Activated CD4-positive, CD25-positive, alpha-beta regulatory T cell treated with anti-CD3 and anti-CD28 coated beads, Interleukin-2, amount 50 U/mL, for 16 hours (primary cell): Measurements from ENCODE around the gene NFKBIB.
A peak's percentile ranks its signal among the peaks of the same experiment; 100 is the strongest.
"Not testable (repeated sequence)": the region's sequence is repeated elsewhere in the genome, so short reads cannot be mapped to it uniquely, and the experiment has no call there.

ENCODE experiments used
- DNase-seq: peaks from one replicate; pipeline ENCODE4 v3.0.0-alpha.2; 2020; ENCODE audit warnings: low read depth, low spot score

Gene NFKBIB

GRCh38 chr19:38899447-38900201 lies at the start of gene NFKBIB, which contains the start of gene SIRT2:
NFKBIB (plus strand) TSS chr19:38899969; CDS start chr19:38900033, 64 bp downstream.
SIRT2 (minus strand) TSS chr19:38899618; CDS start chr19:38899521, 97 bp downstream.
- DNase-seq = peak; percentile 99

GRCh38 chr19:38850436-38850975 lies 49.3 kb upstream of the NFKBIB start:
- DNase-seq = peak; percentile 99

- no peak for DNase-seq
Measured at GRCh38 chr19:38850976-38851621, 48.7 kb upstream of the NFKBIB start.

GRCh38 chr19:38851622-38852230 lies 48.0 kb upstream of the NFKBIB start:
- DNase-seq = peak; percentile 83

GRCh38 chr19:38852231-38853044 lies 47.3 kb upstream of the NFKBIB start:
- DNase-seq = no peak

- no peak for DNase-seq
Measured at GRCh38 chr19:38853214-38853613, 46.6 kb upstream of the NFKBIB start.

GRCh38 chr19:38854961-38855360 lies 44.8 kb upstream of the NFKBIB start:
- DNase-seq = not testable (repeated sequence)

- DNase-seq = not testable (repeated sequence)
Measured at GRCh38 chr19:38855751-38856150, 44.0 kb upstream of the NFKBIB start.

- no peak for DNase-seq
Measured at GRCh38 chr19:38856813-38857212, 43.0 kb upstream of the NFKBIB start.

- not testable (repeated sequence) for DNase-seq
Measured at GRCh38 chr19:38859631-38860204, 40.1 kb upstream of the NFKBIB start.

GRCh38 chr19:38861368-38861767 lies 38.4 kb upstream of the NFKBIB start:
- no peak for DNase-seq

GRCh38 chr19:38862321-38863059 lies 37.3 kb upstream of the NFKBIB start:
- DNase-seq = no peak

GRCh38 chr19:38867171-38867780 lies 32.5 kb upstream of the NFKBIB start:
- DNase-seq = no peak

GRCh38 chr19:38868551-38868950 lies 31.2 kb upstream of the NFKBIB start:
- no peak for DNase-seq

GRCh38 chr19:38869160-38869835 lies 30.5 kb upstream of the NFKBIB start:
- DNase-seq = no peak

- peak; percentile 85 for DNase-seq
Measured at GRCh38 chr19:38869836-38870607, 29.7 kb upstream of the NFKBIB start.

GRCh38 chr19:38870612-38871011 lies 29.2 kb upstream of the NFKBIB start:
- no peak for DNase-seq

- not testable (repeated sequence) for DNase-seq
Measured at GRCh38 chr19:38873400-38873799, 26.4 kb upstream of the NFKBIB start.
